SK-N-SH treated with all-trans-retinoic acid at 6 μM for 48 hours (cell line): Measurements from ENCODE around the gene SMC1B.
"Not testable (repeated sequence)": the region's sequence is repeated elsewhere in the genome, so short reads cannot be mapped to it uniquely, and the experiment has no call there.

Source experiments
- CSDC2 ChIP-seq: fragments of 250-450 bp; sonication (Bioruptor Pico); IDR thresholded peaks from 2 replicates; pipeline ENCODE4 v1.5.0; 2020; ENCODE audit warnings: mild to moderate bottlenecking, moderate library complexity
- TOX ChIP-seq: fragments of 250-450 bp; sonication (Bioruptor Pico); IDR thresholded peaks from 2 replicates; pipeline ENCODE4 v1.8.0; 2021; ENCODE audit warnings: mild to moderate bottlenecking, moderate library complexity, borderline replicate concordance
- ZNF565 ChIP-seq: fragments of 450-650 bp; formaldehyde crosslinking; conservative IDR thresholded peaks from 2 replicates; pipeline ENCODE4 v1.5.0; 2020; ENCODE audit warnings: low read depth, mild to moderate bottlenecking, moderate library complexity
- ZNF8 ChIP-seq: fragments of 450-650 bp; formaldehyde crosslinking; IDR thresholded peaks from 2 replicates; pipeline ENCODE4 v1.5.0; 2020; ENCODE audit warnings: mild to moderate bottlenecking, moderate library complexity

- TF ChIP-seq CSDC2, ZNF565, TOX, ZNF8 (CRISPR knock-in tag): not testable (repeated sequence)
These were observed 27.3 kb upstream of the SMC1B start for GRCh38 chr22:45440688-45441087.
